NCI-H2171 (cell line): ENCODE measurements around the gene CD2AP.
"Not testable (repeated sequence)": the region's sequence is repeated elsewhere in the genome, so short reads cannot be mapped to it uniquely, and the experiment has no call there.

Source experiments
- DNase-seq: peaks from one replicate; lab custom pipeline; 2025; lab: John Stamatoyannopoulos, UW

Gene CD2AP

GRCh38 chr6:47496935-47497579, 19.5 kb downstream of the CD2AP start:
- no peak for DNase-seq

GRCh38 chr6:47502920-47503319, 25.3 kb downstream of the CD2AP start:
- no peak for DNase-seq

GRCh38 chr6:47509937-47510336, 32.3 kb downstream of the CD2AP start:
- DNase-seq, result no peak

DNA sequence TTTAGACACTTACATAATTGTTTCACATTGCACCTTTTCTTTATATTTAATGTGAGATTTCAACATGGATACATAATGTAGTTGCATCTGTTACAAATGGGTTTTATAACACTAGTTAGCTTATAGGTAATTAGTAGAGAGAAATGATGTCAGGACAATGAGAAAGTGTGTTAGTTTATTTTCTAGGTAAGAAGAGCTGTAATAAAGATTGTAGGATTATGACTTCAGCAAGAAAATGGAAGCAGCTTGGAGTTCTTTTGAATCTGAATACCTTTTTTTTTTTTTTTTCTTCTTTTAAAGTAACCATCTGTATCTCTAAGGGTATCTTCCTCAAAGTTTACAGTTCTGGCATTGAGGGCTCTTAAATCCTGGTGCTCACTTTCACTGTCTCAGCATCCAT, 35.3 kb downstream of the CD2AP start:
- DNase-seq, result no peak

GRCh38 chr6:47519279-47519678, 41.7 kb downstream of the CD2AP start:
- no peak for DNase-seq

GRCh38 chr6:47520282-47520681, 42.7 kb downstream of the CD2AP start:
- peak; percentile 51 for DNase-seq

- no peak for DNase-seq
Measured at GRCh38 chr6:47521961-47522360, 44.4 kb downstream of the CD2AP start.

DNA sequence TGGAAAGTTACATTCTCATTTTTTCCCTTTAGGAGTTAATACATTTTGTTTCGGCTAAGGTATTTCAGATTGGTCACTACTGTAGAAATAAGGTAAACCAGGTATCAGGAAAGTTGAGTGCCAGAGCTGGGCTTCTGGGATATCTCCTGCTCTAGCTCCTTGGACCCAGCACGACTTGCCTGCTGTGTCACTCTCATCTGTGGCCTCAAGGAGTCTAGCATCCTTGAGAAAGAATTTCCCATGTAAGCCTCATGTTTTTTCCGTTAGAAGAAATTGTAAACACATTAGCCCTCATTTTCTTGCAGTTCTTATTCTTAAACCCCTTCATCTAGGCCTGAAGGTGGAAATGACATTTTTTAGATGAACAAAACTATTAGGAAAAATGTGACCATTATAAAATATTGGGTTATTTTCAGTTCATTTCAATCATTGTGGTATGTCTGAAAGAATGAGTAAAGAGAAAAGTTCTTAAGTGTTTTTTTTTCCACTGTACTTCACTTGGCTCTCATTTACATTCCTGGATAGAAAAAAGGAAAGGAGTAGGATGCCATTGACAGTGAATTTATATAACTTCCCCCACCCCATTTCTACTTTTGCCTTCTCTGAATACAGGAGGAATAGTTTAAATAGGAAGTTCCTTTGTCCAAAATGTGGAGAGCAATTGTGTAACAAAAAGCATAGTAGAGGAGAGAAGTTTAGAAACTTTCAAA, 46.7 kb downstream of the CD2AP start:
- DNase-seq, result no peak

DNA sequence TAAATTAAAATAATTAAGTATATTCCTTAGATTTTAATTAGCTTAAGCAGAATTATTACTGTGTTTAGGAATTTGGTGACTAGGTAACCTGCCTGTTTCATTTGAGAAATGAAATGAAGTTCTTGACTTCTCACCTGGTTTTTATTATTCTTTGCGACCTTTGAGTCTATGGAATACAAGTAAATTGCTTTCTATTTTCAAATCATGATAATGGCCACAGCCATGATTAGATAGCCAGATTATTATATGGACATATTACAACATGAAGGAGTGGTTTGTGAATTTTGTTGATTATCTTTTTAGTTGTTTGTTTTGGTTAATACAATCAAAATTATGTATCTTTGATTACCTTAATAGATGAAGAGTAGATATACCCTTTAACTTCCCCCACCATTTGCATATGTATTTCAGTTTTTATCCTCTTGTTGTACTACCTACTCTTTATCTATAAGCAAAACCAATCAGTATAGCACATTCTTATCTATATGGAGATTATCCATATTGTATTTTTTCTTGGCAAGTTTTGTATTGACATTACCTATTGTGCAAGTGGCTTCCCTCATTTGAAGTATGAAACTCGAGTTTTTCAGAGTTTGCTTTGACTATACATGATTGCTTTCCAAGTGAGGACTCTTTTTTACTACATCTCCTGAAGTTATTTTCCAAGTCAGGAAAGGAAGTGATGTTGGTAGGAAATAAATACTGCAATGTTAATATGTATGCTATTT, 47.9 kb downstream of the CD2AP start:
- no peak for DNase-seq

DNA sequence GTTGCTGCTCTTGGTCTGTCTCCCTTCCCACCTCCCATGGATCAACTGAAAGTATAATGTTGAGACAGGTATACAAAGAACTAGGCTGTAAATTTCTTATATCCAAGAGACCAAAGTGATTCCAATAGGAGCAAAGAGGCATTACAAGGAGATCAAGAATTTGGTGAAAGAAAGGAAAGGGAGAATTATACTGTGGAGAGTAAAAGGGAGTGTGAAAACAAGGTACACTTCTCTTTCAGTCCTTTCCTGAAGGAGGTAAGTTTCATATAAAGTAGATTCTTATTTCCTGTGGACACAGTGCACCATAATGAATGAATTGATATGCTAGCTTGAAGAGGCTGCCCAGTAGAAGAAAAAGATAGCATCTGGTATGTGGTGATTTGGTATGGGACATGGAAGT, 49.7 kb downstream of the CD2AP start:
- no peak for DNase-seq

DNA sequence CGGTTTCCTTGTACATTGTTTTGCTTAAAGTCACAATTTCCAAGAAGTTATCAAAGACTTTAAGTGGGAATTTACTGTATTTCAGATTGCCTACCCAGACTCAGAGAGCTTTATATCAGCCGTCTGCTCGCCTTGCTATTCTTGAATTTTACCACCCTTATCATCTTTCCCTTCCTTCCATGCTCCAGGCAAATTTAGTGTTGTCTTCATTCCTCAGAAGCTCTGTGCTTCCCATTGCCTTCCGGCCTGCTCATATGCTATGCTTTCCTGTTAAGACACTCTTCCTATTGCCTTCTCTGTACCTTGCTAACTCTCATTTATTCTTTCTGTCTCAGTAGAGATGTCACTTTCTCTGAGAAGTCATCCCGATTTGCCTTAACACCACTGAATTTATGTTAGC, 52.1 kb downstream of the CD2AP start:
- DNase-seq, result no peak

DNA sequence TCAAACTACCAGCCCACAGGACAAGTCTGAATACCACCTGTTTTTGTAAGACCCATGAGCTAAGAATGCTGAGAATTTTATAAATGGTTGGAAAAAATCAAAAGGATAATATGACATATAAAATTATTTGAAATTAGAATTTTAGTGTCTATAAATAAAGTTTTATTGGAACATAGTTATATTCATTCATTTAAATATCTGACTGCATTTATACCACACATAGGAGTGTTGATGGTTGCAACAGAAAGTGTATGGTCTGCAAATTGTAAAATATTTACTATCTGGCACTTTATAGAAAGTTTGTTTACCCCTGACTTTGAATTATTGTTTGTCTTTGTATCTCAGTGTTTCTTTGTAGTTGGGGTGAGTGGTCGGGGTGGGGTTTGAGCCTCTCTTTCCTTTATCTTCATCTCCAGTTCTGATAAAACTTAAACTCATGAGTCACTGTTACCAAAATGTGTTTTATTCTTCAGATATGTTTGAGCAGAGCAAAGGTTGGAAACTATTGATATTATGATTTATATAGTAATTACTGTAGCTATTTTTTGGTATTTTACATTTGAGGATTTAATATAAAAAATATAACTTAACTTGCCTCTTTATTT, 55.5 kb downstream of the CD2AP start:
- DNase-seq, result no peak

DNA sequence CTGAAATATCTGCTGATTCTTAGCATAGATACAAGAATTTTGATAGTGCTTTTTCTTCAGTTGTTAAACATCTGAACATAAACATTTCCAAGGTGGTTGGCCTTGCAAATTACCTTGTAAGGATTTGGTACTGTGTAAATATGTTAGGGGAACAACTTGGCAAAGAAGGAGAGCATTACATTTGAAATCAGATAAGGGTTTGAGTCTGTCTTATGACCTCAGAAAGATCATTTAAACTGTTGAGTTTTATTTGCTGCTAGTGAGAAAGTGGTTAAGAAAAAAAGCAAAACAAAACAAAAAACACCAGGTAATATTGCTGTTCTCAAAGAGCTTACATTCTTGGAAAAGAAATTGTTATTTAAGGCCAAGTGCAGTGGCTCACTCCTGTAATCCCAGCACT, 56.5 kb downstream of the CD2AP start:
- DNase-seq, result no peak

DNA sequence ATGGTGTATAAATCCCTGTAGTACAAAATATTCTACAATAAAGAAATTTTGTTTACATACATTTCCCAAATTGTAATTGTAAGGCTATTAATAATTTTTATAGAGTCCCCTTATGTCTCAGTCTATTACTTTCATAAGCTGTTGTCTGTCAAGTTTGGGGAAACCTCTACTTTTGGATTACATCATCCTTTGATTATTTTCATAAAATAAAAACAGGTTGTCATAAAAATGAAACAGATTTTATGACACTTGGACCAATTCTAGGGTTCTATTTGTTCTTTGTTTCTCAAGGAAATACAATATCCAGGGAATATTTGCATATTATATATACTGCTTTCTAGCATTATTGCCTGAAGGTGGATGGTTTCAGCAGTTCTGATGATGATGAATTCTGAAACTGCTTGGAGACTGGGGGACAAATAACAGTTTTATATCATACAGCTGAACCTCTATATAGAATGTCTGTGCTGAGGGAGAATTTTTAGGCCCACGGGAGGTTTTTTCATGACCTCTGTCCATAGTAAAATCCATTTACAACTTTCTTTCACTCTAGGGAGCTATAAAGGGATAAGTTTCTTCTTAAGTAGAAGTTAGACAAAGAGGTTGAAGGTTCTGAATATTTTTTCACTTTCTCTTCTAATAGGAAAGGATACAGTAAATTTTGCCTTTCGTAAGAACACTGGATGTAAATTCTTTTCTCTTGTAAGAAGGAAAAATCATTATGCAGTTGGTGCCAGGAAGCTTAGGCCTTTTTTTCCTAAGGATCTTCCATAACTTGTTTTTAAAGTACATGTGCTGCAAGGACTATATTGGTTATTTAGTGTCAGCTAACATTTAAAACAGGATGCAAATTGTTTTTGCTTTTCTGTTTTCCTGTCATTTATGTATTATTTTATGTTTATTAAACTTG, 58.0 kb downstream of the CD2AP start:
- no peak for DNase-seq

- no peak for DNase-seq
Measured at GRCh38 chr6:47536816-47537401, 59.3 kb downstream of the CD2AP start.

- no peak for DNase-seq
Measured at GRCh38 chr6:47545223-47545622, 67.6 kb downstream of the CD2AP start.

GRCh38 chr6:47551670-47552069, 74.1 kb downstream of the CD2AP start:
- DNase-seq, result no peak

DNA sequence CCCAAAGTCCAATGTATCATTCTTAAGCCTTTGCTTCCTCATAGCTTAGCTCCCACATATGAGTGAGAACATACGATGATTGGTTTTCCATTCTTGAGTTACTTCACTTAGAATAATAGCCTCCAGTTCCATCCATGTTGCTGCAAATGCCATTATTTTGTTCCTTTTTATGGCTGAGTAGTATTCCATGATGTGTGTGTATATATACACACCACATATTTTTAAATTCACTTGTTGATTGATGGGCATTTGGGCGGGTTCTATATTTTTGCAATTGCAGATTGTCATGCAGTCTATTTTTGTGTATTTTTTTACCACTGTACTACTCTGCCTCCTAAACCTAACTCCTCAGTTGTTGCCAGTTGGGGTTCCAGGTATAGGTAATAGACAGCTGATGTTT, 74.7 kb downstream of the CD2AP start:
- no peak for DNase-seq

GRCh38 chr6:47553243-47553642, 75.7 kb downstream of the CD2AP start:
- DNase-seq, result not testable (repeated sequence)

DNA sequence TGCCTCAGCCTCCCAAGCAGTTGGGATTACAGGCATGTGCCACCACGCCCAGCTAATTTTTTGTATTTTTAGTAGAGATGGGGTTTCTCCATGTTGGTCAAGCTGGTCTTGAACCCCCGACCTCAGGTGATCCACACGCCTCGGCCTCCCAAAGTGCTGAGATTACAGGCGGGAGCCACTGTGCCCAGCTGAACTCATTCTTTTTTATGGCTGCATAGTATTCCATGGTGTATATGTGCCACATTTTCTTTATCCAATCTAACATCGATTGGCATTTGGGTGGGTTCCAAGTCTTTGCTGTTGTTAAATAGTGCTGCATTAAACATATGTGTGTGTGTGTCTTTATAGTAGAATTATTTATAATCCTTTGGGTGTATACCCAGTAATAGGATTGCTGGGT, 78.9 kb downstream of the CD2AP start:
- DNase-seq, result not testable (repeated sequence)

GRCh38 chr6:47563162-47563561, 85.6 kb downstream of the CD2AP start:
- no peak for DNase-seq
